BLaER1 treated with 17β-estradiol and CSF1 and Interleukin-3, amounts not matched to agents 10 nM and 100 nM (cell line): ENCODE data around the gene SAMD10.

Experiments used
- H3K27ac ChIP-seq, 11 experiments: shearing (Covaris generic); formaldehyde crosslinking; 2 replicates each; pipeline ENCODE4 v1.8.1; 2022
- H3K27me3 ChIP-seq, 11 experiments: shearing (Covaris generic); formaldehyde crosslinking; 2 replicates each; pipeline ENCODE4 v1.8.1; 2022
- H3K36me3 ChIP-seq, 11 experiments: shearing (Covaris generic); formaldehyde crosslinking; 2 replicates each; pipeline ENCODE4 v1.8.1; 2022
- H3K4me1 ChIP-seq, 10 experiments: shearing (Covaris generic); formaldehyde crosslinking; 2 replicates each; pipeline ENCODE4 v1.8.1; 2022
- H3K4me2 ChIP-seq, 11 experiments: shearing (Covaris generic); formaldehyde crosslinking; 2 replicates each; pipeline ENCODE4 v1.8.1; 2022
- H3K4me3 ChIP-seq, 10 experiments: shearing (Covaris generic); formaldehyde crosslinking; 2 replicates each; pipeline ENCODE4 v1.8.1; 2022
- H3K9ac ChIP-seq, 11 experiments: shearing (Covaris generic); formaldehyde crosslinking; 2 replicates each; pipeline ENCODE4 v1.8.1; 2022
- H3K9me3 ChIP-seq, 11 experiments: shearing (Covaris generic); formaldehyde crosslinking; replicated peaks in 1 of 11; 2 replicates each; pipeline ENCODE4 v1.8.1; 2022
- H4K20me1 ChIP-seq, 11 experiments: shearing (Covaris generic); formaldehyde crosslinking; 2 replicates each; pipeline ENCODE4 v1.8.1; 2022
- Cebpa-rat ChIP-seq, 11 experiments: shearing (Covaris generic); IDR thresholded peaks; 2 replicates each; pipeline ENCODE4 v1.8.1; 2022

SAMD10 gene

GRCh38 chr20:63979557-63980316 is at the start of gene SAMD10:
TSS of gene SAMD10 (minus strand) at chr20:63979642. CDS start at chr20:63979467, 175 bp downstream.
- H3K27ac ChIP-seq = peak within 1 kb of the TSS in 10 of 11 experiments; percentile 43 to 87 (median 80); a peak in 20 of 22 replicates
- TF ChIP-seq Cebpa-rat (IDR thresholded peaks at IDR 0.05) = no peak
- peaks cover 0 to 49% (median 30%) of the 10 kb centered on the region in 11 experiments; a peak in 17 of 22 replicates for H4K20me1 ChIP-seq
- H3K9ac ChIP-seq = peak within 1 kb of the TSS; percentile 76 to 86 (median 83)
- H3K4me3 ChIP-seq = peak within 1 kb of the TSS; percentile 78 to 94 (median 86)
- H3K9me3 ChIP-seq = no peaks in the 10 kb centered on the region
- H3K36me3 ChIP-seq = peaks cover 22 to 30% (median 24%) of the 10 kb centered on the region in 11 experiments
- peak within 1 kb of the TSS; percentile 97 to 100 (median 100) for H3K4me2 ChIP-seq
- peaks cover 41 to 57% (median 54%) of the 10 kb centered on the region in 10 experiments for H3K4me1 ChIP-seq
- no peaks in the 10 kb centered on the region for H3K27me3 ChIP-seq

GRCh38 chr20:64027981-64028685 is 48.7 kb upstream of the SAMD10 start:
- Histone ChIP-seq H3K4me1 (no peaks in the 10 kb centered on the region), H3K4me2 (no peak overlapping the region), H3K27ac (no peak overlapping the region), H3K9me3 (no peaks in the 10 kb centered on the region), H3K4me3 (no peak overlapping the region), H3K9ac (no peak overlapping the region), H3K27me3 (no peaks in the 10 kb centered on the region), H3K36me3 (peaks cover 91 to 100% (median 99%) of the 10 kb centered on the region in 11 experiments), H4K20me1 (peaks cover 0 to 85% (median 42%) of the 10 kb centered on the region in 11 experiments; a peak in 18 of 22 replicates)
- no peak for TF ChIP-seq Cebpa-rat (IDR thresholded peaks at IDR 0.05)

DNA sequence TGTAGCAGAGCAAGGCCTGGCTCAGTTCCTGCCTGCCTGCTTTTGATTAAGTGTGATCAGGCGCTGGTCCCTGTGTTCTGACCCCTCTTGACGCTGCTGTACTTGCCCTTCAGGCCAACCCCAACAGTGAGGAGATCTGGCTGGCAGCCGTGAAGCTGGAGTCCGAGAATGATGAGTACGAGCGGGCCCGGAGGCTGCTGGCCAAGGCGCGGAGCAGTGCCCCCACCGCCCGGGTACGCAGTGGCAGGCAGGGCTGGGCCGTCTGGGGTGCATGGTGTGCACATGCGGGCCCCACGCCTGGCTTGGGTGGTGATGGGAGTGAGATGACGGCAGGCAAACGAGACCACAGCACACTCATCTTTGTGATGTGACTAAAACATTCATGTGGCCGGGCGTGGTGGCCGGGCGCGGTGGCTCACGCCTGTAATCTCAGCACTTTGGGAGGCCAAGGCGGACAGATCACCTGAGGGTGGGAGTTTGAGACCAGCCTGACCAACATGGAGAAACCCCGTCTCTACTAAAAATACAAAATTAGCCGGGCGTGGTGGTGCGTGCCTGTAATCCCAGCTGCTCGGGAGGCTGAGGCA is 46.5 kb upstream of the SAMD10 start:
- Histone ChIP-seq H3K4me2 (no peak overlapping the region), H3K36me3 (peaks cover 100% of the 10 kb centered on the region in 11 experiments), H3K4me1 (no peaks in the 10 kb centered on the region), H3K27ac (no peak overlapping the region), H3K27me3 (no peaks in the 10 kb centered on the region), H4K20me1 (peaks cover 12 to 86% (median 53%) of the 10 kb centered on the region in 11 experiments; a peak in 20 of 22 replicates), H3K4me3 (no peak overlapping the region), H3K9ac (no peak overlapping the region), H3K9me3 (no peaks in the 10 kb centered on the region)
- TF ChIP-seq Cebpa-rat (IDR thresholded peaks at IDR 0.05) = no peak

DNA sequence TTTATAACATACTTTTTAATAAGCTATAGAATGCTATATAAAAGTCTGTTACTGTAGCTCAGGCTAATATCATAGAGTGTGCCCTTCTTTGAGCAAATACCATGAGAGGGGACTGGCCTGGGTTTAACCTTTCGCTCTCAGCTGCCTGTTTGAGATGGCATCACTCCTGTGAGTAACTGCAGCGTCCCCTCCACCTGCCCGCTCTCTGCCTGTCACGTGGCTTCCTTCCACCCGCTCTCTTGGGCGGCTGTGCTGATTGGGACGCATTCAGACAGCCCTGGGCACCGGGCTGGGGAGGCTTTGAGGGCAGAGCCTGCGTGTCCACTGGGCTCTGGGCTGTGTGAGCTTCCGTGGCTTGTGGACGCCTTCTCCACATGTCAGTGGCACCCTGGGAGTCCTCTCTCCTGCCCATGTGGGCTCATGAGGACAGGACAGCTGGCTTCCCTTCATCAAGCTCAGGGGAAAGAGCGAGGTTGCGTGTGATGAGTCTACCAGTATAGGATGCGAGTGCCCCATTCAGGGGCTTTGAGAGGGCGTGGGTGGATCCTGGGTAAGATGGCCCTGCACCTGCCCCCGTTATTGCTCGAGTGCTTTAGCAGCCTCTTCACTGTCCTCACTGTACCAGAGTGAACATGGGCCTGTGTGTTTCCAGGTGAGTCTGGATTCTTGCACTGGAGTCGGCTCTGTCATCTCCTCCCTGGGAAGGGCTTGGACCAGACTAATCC is 45.8 kb upstream of the SAMD10 start:
- no peak overlapping the region for H3K27ac ChIP-seq
- H3K4me2 ChIP-seq = no peak overlapping the region
- H3K36me3 ChIP-seq = peaks cover 99 to 100% (median 100%) of the 10 kb centered on the region in 11 experiments
- no peaks in the 10 kb centered on the region for H3K9me3 ChIP-seq
- H3K27me3 ChIP-seq = no peaks in the 10 kb centered on the region
- no peaks in the 10 kb centered on the region for H3K4me1 ChIP-seq
- H4K20me1 ChIP-seq = peaks cover 10 to 86% (median 52%) of the 10 kb centered on the region in 11 experiments; a peak in 20 of 22 replicates
- H3K4me3 ChIP-seq = no peak overlapping the region
- TF ChIP-seq Cebpa-rat (IDR thresholded peaks at IDR 0.05) = no peak
- H3K9ac ChIP-seq = no peak overlapping the region

DNA sequence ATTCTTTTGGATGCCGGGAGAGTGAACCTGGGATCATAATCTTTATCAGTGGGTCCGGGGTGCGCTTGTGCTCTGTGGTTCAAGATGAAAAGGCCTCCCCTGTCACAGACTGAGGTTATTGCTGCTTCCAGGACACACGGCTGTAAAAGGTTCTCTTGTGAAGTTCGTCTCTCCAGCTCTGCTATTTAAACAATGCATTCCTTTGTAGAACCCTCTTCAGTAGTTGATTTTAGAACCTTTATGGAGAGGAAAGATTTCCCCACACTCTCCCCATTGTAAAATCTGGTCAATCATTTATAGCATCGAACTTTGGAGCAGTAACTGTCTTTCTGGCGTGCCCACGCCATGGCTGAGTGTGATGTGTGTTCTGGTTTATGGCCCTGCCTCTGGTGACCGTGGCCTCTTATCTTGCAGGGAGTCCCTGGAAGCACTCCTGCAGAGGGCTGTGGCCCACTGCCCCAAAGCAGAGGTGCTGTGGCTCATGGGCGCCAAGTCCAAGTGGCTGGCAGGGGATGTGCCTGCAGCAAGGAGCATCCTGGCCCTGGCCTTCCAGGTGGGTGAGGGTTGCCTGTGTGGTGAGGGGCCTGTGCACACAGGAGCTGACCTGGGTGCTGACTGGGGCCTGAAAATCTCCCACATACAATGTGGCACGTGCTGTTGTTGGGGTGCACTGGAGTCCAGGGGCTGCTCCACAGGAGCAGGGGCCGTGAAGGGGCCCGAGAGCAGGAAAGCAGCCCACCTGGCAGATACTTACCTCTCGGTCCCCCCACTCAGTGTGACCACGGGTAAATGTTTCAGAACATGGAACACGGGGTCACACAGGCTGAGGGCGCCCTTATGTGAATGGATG is 44.9 kb upstream of the SAMD10 start:
- no peaks in the 10 kb centered on the region for H3K27me3 ChIP-seq
- TF ChIP-seq Cebpa-rat (IDR thresholded peaks at IDR 0.05) = no peak
- no peak overlapping the region for H3K4me3 ChIP-seq
- H3K36me3 ChIP-seq = peaks cover 99 to 100% (median 100%) of the 10 kb centered on the region in 11 experiments
- no peaks in the 10 kb centered on the region for H3K9me3 ChIP-seq
- no peak overlapping the region for H3K9ac ChIP-seq
- no peaks in the 10 kb centered on the region for H3K4me1 ChIP-seq
- H3K27ac ChIP-seq = no peak overlapping the region
- peaks cover 10 to 88% (median 55%) of the 10 kb centered on the region in 11 experiments; a peak in 20 of 22 replicates for H4K20me1 ChIP-seq
- no peak overlapping the region for H3K4me2 ChIP-seq

DNA sequence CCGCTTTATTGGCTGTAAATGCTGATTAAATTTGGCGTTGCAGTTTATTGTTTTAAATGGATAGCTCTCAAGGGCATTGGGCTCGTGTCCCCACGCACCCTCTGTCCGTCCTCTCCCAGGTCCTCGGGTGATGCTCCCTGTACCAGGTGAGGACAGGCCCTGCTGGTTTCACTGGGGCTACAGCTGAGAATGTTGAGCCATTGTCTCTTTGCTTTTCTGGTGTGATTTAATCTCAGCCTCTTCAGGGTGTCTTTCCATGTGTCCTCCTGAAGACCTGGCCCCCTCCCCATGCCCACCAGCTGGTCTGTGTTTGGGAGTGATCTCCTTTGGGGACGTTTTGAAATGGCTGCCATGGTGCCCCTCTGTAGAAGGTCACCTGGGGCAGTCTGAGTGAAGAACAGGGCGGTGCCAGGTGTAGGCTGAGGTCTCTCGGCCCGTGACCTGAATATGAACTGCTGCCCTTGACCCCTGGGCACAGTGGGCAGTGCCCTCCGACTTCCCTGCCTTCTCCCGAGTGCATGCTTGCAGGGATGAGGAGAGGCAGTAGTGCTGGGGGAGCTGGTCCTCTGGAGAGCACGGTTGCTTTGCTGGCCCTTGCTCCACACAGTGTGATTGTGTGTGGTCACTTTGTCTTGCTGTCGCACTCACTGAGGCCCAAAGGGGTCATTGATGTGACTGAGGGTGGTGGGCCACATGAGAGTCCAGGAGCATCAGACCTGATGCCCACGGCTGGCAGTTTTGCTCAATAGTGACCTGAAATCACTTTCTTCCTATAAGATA is 44.1 kb upstream of the SAMD10 start:
- Histone ChIP-seq H3K9ac (no peak overlapping the region), H3K27me3 (no peaks in the 10 kb centered on the region), H3K27ac (no peak overlapping the region), H3K4me1 (no peaks in the 10 kb centered on the region), H3K9me3 (no peaks in the 10 kb centered on the region), H3K4me2 (no peak overlapping the region), H4K20me1 (peaks cover 10 to 88% (median 53%) of the 10 kb centered on the region in 11 experiments; a peak in 20 of 22 replicates), H3K36me3 (peaks cover 99 to 100% (median 100%) of the 10 kb centered on the region in 11 experiments), H3K4me3 (no peak overlapping the region)
- TF ChIP-seq Cebpa-rat (IDR thresholded peaks at IDR 0.05) = no peak

DNA sequence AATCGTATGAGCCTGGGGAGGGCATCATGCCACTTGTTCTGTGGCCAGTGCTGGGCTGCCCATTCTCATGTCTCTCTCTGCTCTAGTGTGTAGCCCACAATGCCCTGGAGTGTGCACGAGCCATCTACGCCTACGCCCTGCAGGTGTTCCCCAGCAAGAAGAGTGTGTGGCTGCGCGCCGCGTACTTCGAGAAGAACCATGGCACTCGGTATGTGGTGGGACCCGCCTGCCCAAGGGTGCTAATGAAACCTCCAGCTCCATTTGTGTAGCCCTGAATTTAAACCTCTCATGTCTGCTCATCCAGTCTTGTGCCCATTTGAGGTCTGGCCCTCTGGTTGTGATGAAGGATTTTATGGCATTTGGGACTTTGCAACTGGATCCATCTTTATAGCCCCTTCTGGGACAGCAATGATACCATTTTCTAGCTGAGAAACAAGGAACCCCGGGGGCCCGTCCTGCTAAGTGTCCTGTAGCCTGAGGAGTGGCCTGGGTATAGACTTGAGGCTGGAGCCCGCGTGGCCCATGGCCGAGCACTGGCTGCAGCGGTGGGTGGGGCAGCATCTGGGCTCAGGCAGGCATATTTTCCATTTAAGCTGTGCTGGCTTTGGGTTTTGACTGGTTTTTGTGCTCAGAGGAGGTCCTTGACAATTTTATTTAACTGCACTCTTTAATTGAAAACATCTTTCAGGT is 43.4 kb upstream of the SAMD10 start:
- H3K36me3 ChIP-seq = peaks cover 99 to 100% (median 100%) of the 10 kb centered on the region in 11 experiments
- H3K9me3 ChIP-seq = no peaks in the 10 kb centered on the region
- no peak overlapping the region for H3K9ac ChIP-seq
- H3K4me1 ChIP-seq = no peaks in the 10 kb centered on the region
- H3K27ac ChIP-seq = no peak overlapping the region
- TF ChIP-seq Cebpa-rat (IDR thresholded peaks at IDR 0.05) = no peak
- H3K4me3 ChIP-seq = no peak overlapping the region
- peaks cover 10 to 87% (median 46%) of the 10 kb centered on the region in 11 experiments; a peak in 19 of 22 replicates for H4K20me1 ChIP-seq
- no peaks in the 10 kb centered on the region for H3K27me3 ChIP-seq
- H3K4me2 ChIP-seq = no peak overlapping the region
